ENCODE data around the gene PIEZO1.

PIEZO1 gene

GRCh38 chr16:88735616-88736015 lies 49.4 kb downstream of the PIEZO1 start:
- no peak overlapping the region for H3K27ac ChIP-seq
- TF ChIP-seq ZFX (IDR thresholded peaks at IDR 0.05) (no peak), CTCF (conservative IDR thresholded peaks at IDR 0.05) (no peak)

GRCh38 chr16:88735121-88735520 lies 49.9 kb downstream of the PIEZO1 start:
- no peak for TF ChIP-seq ZFX (IDR thresholded peaks at IDR 0.05)
- TF ChIP-seq CTCF (conservative IDR thresholded peaks at IDR 0.05), result no peak
- no peak overlapping the region for H3K27ac ChIP-seq

- no peak overlapping the region for H3K27ac ChIP-seq
Observed at GRCh38 chr16:88734361-88734728, 50.7 kb downstream of the PIEZO1 start.

GRCh38 chr16:88733630-88734360 lies 51.2 kb downstream of the PIEZO1 start:
- no peak overlapping the region for H3K27ac ChIP-seq
- TF ChIP-seq CTCF (conservative IDR thresholded peaks at IDR 0.05), result no peak
- TF ChIP-seq ZFX (IDR thresholded peaks at IDR 0.05), result no peak

More at GRCh38 chr16:88734361-88734728, 50.7 kb downstream of the PIEZO1 start:
- TF ChIP-seq ZFX (IDR thresholded peaks at IDR 0.05) (no peak), CTCF (conservative IDR thresholded peaks at IDR 0.05) (no peak)

- no peak for TF ChIP-seq CTCF (conservative IDR thresholded peaks at IDR 0.05)
- TF ChIP-seq ZFX (IDR thresholded peaks at IDR 0.05), result no peak
- peak overlapping the region; percentile 12; the same call in 1 of the 2 replicates for H3K27ac ChIP-seq
Observed at GRCh38 chr16:88732961-88733294, 52.1 kb downstream of the PIEZO1 start.

- TF ChIP-seq ZFX (IDR thresholded peaks at IDR 0.05) (no peak), CTCF (conservative IDR thresholded peaks at IDR 0.05) (no peak)
- peak overlapping the region; percentile 12 for H3K27ac ChIP-seq
Observed at GRCh38 chr16:88732172-88732960, 52.7 kb downstream of the PIEZO1 start.

GRCh38 chr16:88731699-88732098 lies 53.3 kb downstream of the PIEZO1 start:
- TF ChIP-seq CTCF (conservative IDR thresholded peaks at IDR 0.05) (no peak), ZFX (IDR thresholded peaks at IDR 0.05) (no peak)
- peak overlapping the region; percentile 4 for H3K27ac ChIP-seq

Measured in C4-2B (cell line).